ENCODE results near the gene GALNT10.

The GALNT10 gene

GRCh38 chr5:154386952-154387629 is 196.6 kb downstream of the GALNT10 start:
- no peak for DNase-seq

- DNase-seq: no peak
Measured at GRCh38 chr5:154388842-154389241, 198.3 kb downstream of the GALNT10 start.

- no peak for DNase-seq
Measured at GRCh38 chr5:154390096-154390495, 199.6 kb downstream of the GALNT10 start.

GRCh38 chr5:154390746-154391359 is 200.3 kb downstream of the GALNT10 start:
- DNase-seq: no peak

- no peak for DNase-seq
Measured at GRCh38 chr5:154391788-154392187, 201.3 kb downstream of the GALNT10 start.

GRCh38 chr5:154393850-154394249 is 203.3 kb downstream of the GALNT10 start:
- DNase-seq: no peak

GRCh38 chr5:154394307-154394706 is 203.8 kb downstream of the GALNT10 start:
- no peak for DNase-seq

- no peak for DNase-seq
Measured at GRCh38 chr5:154395407-154396106, 205.0 kb downstream of the GALNT10 start.

GRCh38 chr5:154396128-154396527 is 205.6 kb downstream of the GALNT10 start:
- DNase-seq: no peak

- DNase-seq: no peak
Measured at GRCh38 chr5:154397652-154398406, 207.3 kb downstream of the GALNT10 start.

- no peak for DNase-seq
Measured at GRCh38 chr5:154400678-154401077, 210.1 kb downstream of the GALNT10 start.

GRCh38 chr5:154401355-154401754 is 210.8 kb downstream of the GALNT10 start:
- DNase-seq: no peak

- DNase-seq: no peak
Measured at GRCh38 chr5:154401931-154402330, 211.4 kb downstream of the GALNT10 start.

- DNase-seq: no peak
Measured at GRCh38 chr5:154402611-154403010, 212.1 kb downstream of the GALNT10 start.

GRCh38 chr5:154403234-154403633 is 212.7 kb downstream of the GALNT10 start:
- DNase-seq: peak; percentile 12

GRCh38 chr5:154403776-154404387 is 213.3 kb downstream of the GALNT10 start:
- peak; percentile 26 for DNase-seq

- peak; percentile 90 for DNase-seq
Measured at GRCh38 chr5:154405078-154405792, 214.7 kb downstream of the GALNT10 start.

GRCh38 chr5:154406231-154406630 is 215.7 kb downstream of the GALNT10 start:
- DNase-seq: no peak

- DNase-seq: no peak
Measured at GRCh38 chr5:154406826-154407225, 216.3 kb downstream of the GALNT10 start.

- DNase-seq: peak; percentile 13
Measured at GRCh38 chr5:154408811-154409210, 218.3 kb downstream of the GALNT10 start.

GRCh38 chr5:154409230-154409840 is 218.8 kb downstream of the GALNT10 start:
- DNase-seq: peak; percentile 27

GRCh38 chr5:154410008-154410407 is 219.5 kb downstream of the GALNT10 start:
- no peak for DNase-seq
